ENCODE data around the gene CDCA4.

CDCA4 gene

DNA sequence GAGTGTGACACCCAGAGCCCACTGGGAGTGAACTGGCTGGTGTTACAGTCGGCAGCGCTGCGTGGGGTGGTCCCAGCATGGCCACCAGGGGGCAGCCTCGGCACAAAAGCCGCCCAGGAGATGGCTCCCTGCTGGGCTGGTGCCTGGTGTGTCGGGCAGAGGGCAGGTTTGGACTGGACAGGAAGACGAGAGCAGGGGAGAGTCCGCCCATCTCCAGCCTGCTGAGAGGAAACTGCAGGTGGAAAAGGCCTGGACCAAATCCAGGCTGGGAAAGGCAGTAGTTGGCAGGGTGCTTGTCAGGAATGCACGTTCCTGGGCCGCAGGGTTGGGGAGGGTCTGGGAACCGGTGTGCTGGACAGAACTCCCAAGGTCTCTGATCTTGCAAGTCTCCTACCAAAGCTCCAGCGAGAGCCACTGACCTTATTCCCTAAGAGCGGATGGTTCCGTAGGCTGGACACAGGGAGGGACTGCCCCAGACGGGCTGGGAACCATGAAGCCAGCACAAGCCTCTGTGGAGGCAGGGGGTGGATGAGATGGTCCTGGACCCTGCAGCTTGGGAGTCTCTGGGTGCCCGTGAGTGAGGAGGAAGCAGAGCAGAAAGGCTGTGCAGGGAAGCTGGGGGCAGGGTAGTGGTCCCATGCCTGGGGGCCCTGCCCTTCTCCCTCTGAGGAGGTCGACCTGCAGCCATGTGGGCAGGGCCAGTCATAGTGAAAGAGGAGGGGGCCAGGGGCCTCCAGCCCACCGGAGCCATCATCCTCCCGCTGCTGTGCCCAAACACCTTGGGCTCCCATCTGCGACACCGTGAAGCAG lies 44.5 kb downstream of the CDCA4 start:
- no peak overlapping the region for H4K8ac ChIP-seq (ENCODE audit: low read length)
- peaks cover 16% of the 10 kb centered on the region for H3K79me1 ChIP-seq (replicated peaks; ENCODE audit: low read length, poor library complexity, severe bottlenecking)
- H3K4me3 ChIP-seq (ENCODE audit: insufficient read depth in 1 of 2, low read depth in 1 of 2, low read length in 2 of 2): peak overlapping the region in 1 of 2 experiments; percentile 88
- H3K4ac ChIP-seq (ENCODE audit: low read depth in 1 of 2, low read length in 2 of 2): no peak overlapping the region
- H3K27ac ChIP-seq (ENCODE audit: low read length, poor library complexity, severe bottlenecking): no peak overlapping the region
- WGBS: 52% methylated on average over 21 of the region's 21 CpGs
- H2AK5ac ChIP-seq (ENCODE audit: low read length, severe bottlenecking): no peak overlapping the region
- H3K27me3 ChIP-seq (ENCODE audit: control insufficient read depth in 1 of 2, insufficient read depth in 1 of 2, low read length in 2 of 2): no peaks in the 10 kb centered on the region
- peaks cover 0 to 5% of the 10 kb centered on the region in 2 experiments for H3K36me3 ChIP-seq (ENCODE audit: control insufficient read depth in 1 of 2, insufficient read depth in 2 of 2, low read depth in 1 of 2, low read length in 2 of 2)
- H3K4me1 ChIP-seq (ENCODE audit: control insufficient read depth, insufficient read depth, low read depth, low read length): peaks cover 91% of the 10 kb centered on the region
- no peaks in the 10 kb centered on the region for H3K9me3 ChIP-seq (ENCODE audit: control insufficient read depth, low read length)
- DNase-seq: peak; percentile 81
- H3K4me2 ChIP-seq (ENCODE audit: low read length, poor library complexity, severe bottlenecking): peak overlapping the region; percentile 81
- H2BK5ac ChIP-seq (ENCODE audit: low read depth, low read length, poor library complexity, severe bottlenecking): no peak overlapping the region
- H2BK15ac ChIP-seq (ENCODE audit: low read depth, poor library complexity, severe bottlenecking): no peak overlapping the region
- H4K91ac ChIP-seq (ENCODE audit: low read length): peak overlapping the region; percentile 35
- H2BK120ac ChIP-seq (ENCODE audit: low read depth, low read length): no peak overlapping the region
- H2BK12ac ChIP-seq (ENCODE audit: low read length in 2 of 2): no peak overlapping the region
- peak overlapping the region in 1 of 2 experiments; percentile 64 for H3K18ac ChIP-seq (ENCODE audit: low read depth in 1 of 2, low read length in 2 of 2)
- no peak overlapping the region for H3K14ac ChIP-seq (ENCODE audit: low read length in 2 of 2)
- no peak overlapping the region for H3K23ac ChIP-seq (ENCODE audit: low read length in 2 of 2)
- no peak overlapping the region for H3K9ac ChIP-seq (ENCODE audit: low read length)
- H2AFZ ChIP-seq (ENCODE audit: low read depth, low read length): no peak overlapping the region

DNA sequence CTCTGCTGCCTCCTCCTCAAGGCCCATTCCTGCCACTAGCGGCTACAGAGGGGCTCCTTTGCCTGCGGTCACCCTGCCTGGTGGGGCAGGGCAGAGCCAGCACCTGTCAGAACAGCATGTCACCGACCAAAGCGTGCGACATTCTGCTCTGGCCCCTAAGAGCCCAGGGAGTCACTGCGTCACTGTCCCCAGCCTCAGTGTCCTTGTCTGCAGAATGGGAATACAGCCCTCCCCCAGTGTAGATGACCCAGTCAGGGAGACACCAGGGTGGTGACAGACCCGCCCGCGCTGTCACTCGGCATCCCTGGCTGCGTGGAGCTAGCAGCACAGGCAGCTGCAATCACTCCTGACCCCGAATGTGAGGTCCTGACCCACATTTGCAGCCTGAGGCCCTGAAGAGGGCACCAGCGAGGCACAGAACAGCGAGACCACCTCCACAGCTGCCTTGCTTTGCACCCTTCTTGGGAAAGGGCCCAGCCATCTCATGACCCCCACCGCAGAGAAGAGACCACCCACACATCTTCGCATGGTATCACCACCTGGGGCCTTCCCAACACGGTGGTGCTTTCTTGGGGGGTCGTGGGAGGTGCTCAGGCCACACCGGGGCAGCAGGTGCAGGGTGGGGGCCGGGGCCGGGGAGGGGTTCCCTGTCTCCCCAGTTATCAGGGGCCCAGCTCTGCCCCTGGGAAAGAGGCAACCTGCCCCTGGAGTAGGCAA lies 45.2 kb downstream of the CDCA4 start:
- Histone ChIP-seq H3K14ac (ENCODE audit: low read length in 2 of 2) (no peak overlapping the region), H3K18ac (ENCODE audit: low read depth in 1 of 2, low read length in 2 of 2) (no peak overlapping the region), H3K27ac (ENCODE audit: low read length, poor library complexity, severe bottlenecking) (no peak overlapping the region), H3K36me3 (ENCODE audit: control insufficient read depth in 1 of 2, insufficient read depth in 2 of 2, low read depth in 1 of 2, low read length in 2 of 2) (peaks cover 0 to 5% of the 10 kb centered on the region in 2 experiments), H3K79me1 (replicated peaks; ENCODE audit: low read length, poor library complexity, severe bottlenecking) (peaks cover 16% of the 10 kb centered on the region), H2AK5ac (ENCODE audit: low read length, severe bottlenecking) (peak overlapping the region; percentile 80), H3K4me1 (ENCODE audit: control insufficient read depth, insufficient read depth, low read depth, low read length) (peaks cover 92% of the 10 kb centered on the region), H3K4me3 (ENCODE audit: insufficient read depth in 1 of 2, low read depth in 1 of 2, low read length in 2 of 2) (no peak overlapping the region), H3K23ac (ENCODE audit: low read length in 2 of 2) (no peak overlapping the region), H2BK12ac (ENCODE audit: low read length in 2 of 2) (peak overlapping the region in 1 of 2 experiments; percentile 83), H2BK5ac (ENCODE audit: low read depth, low read length, poor library complexity, severe bottlenecking) (no peak overlapping the region), H2AFZ (ENCODE audit: low read depth, low read length) (no peak overlapping the region), H2BK15ac (ENCODE audit: low read depth, poor library complexity, severe bottlenecking) (peak overlapping the region; percentile 28), H3K4me2 (ENCODE audit: low read length, poor library complexity, severe bottlenecking) (no peak overlapping the region), H4K8ac (ENCODE audit: low read length) (no peak overlapping the region), H3K27me3 (ENCODE audit: control insufficient read depth in 1 of 2, insufficient read depth in 1 of 2, low read length in 2 of 2) (no peaks in the 10 kb centered on the region), H3K4ac (ENCODE audit: low read depth in 1 of 2, low read length in 2 of 2) (peak overlapping the region in 1 of 2 experiments; percentile 17), H2BK120ac (ENCODE audit: low read depth, low read length) (no peak overlapping the region), H4K91ac (ENCODE audit: low read length) (peak overlapping the region; percentile 53), H3K9ac (ENCODE audit: low read length) (peak overlapping the region; percentile 91), H3K9me3 (ENCODE audit: control insufficient read depth, low read length) (no peaks in the 10 kb centered on the region)
- no peak for DNase-seq
- 69% methylated on average over 20 of the region's 21 CpGs for WGBS

DNA sequence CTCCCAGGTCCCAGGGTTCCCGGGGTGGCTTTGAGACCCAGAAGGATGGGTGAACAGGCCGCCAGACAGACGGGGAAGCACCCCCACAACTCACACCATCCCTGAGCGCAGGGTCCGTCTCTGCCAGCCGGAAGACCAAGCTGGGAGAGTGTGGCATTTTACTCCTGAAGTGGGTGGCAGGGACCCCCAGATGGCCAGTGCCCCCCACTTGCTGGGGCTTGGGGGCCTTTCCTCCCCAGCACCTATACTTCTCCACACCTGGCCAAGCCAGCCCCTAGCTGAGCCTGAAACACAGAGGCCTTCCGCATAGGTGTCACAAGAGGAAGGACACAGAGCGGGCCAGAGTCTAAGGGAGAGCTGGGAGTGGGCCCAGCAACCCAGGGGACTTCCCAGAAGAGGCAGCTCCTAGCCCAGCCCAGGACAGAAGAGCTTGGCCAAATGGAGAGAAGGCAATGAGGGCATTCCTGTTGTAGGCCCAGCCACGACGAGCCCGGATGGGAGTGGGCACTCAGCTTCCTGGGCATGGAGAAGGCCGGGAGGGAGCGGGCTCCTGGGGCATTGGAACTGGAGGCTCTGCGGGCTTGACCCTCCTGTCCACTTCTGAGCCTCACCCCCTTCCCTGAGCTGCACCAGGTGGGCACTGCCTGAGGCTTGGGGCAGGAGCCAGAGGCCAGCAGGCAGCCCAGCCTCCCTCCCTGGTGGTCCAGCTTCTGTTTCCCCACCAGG lies 46.1 kb downstream of the CDCA4 start:
- no peak overlapping the region for H2BK5ac ChIP-seq (ENCODE audit: low read depth, low read length, poor library complexity, severe bottlenecking)

More for the DNA sequence above, 46.1 kb downstream of the CDCA4 start:
- Histone ChIP-seq H2AFZ (ENCODE audit: low read depth, low read length) (no peak overlapping the region), H2BK12ac (ENCODE audit: low read length in 2 of 2) (peak overlapping the region; percentile 57 to 83), H3K18ac (ENCODE audit: low read depth in 1 of 2, low read length in 2 of 2) (peak overlapping the region in 1 of 2 experiments; percentile 83), H3K14ac (ENCODE audit: low read length in 2 of 2) (no peak overlapping the region), H3K27me3 (ENCODE audit: control insufficient read depth in 1 of 2, insufficient read depth in 1 of 2, low read length in 2 of 2) (no peaks in the 10 kb centered on the region), H3K9ac (ENCODE audit: low read length) (peak overlapping the region; percentile 91), H2BK15ac (ENCODE audit: low read depth, poor library complexity, severe bottlenecking) (peak overlapping the region; percentile 28), H3K23ac (ENCODE audit: low read length in 2 of 2) (no peak overlapping the region), H2AK5ac (ENCODE audit: low read length, severe bottlenecking) (peak overlapping the region; percentile 80), H4K8ac (ENCODE audit: low read length) (peak overlapping the region; percentile 31), H2BK120ac (ENCODE audit: low read depth, low read length) (no peak overlapping the region), H4K91ac (ENCODE audit: low read length) (peak overlapping the region; percentile 86), H3K4me3 (ENCODE audit: insufficient read depth in 1 of 2, low read depth in 1 of 2, low read length in 2 of 2) (no peak overlapping the region), H3K27ac (ENCODE audit: low read length, poor library complexity, severe bottlenecking) (peak overlapping the region; percentile 86), H3K4me1 (ENCODE audit: control insufficient read depth, insufficient read depth, low read depth, low read length) (peaks cover 92% of the 10 kb centered on the region), H3K36me3 (ENCODE audit: control insufficient read depth in 1 of 2, insufficient read depth in 2 of 2, low read depth in 1 of 2, low read length in 2 of 2) (peaks cover 0 to 5% of the 10 kb centered on the region in 2 experiments), H3K9me3 (ENCODE audit: control insufficient read depth, low read length) (no peaks in the 10 kb centered on the region), H3K79me1 (replicated peaks; ENCODE audit: low read length, poor library complexity, severe bottlenecking) (peaks cover 17% of the 10 kb centered on the region), H3K4me2 (ENCODE audit: low read length, poor library complexity, severe bottlenecking) (no peak overlapping the region), H3K4ac (ENCODE audit: low read depth in 1 of 2, low read length in 2 of 2) (peak overlapping the region; percentile 58 to 63)
- DNase-seq: no peak
- WGBS: 98% methylated on average over 14 of the region's 14 CpGs

Data from mesenchymal stem cell (in vitro differentiated cells and primary cell).